ENCODE data around the gene UBAC2.

UBAC2 gene

DNA sequence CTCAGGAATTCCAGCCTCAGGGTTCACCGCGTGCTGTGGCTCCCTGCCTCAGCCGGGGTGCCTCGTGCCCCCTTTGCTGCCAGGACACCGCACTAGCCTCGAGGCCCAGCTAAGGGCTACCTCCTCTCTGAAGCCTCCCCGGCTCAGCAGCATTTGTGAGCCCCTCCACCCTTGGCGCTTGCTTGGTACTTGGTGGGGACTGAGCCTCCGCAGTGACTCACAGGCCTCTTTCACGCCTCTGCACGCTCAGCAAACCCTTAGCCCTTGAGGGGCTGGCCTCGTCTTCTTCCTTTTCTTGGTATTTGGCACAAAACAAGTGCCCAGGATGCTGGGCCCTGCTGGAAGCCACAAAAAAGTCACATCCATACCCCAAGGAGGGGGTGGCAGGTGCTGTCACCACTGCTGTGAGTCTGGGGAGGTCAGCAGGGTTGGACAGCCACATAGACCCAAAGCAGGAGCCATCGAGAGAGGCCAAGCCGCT, 215.2 kb downstream of the UBAC2 start:
- no peaks in the 10 kb centered on the region for H3K79me2 ChIP-seq (ENCODE audit: insufficient read depth, low read length)
- H3F3A ChIP-seq (ENCODE audit: insufficient read depth, low read length) = no peaks in the 10 kb centered on the region
- H3K27ac ChIP-seq (ENCODE audit: low read depth, low read length, poor library complexity, severe bottlenecking) = no peak overlapping the region
- no peak overlapping the region for H2AFZ ChIP-seq (ENCODE audit: low read length)
- TF ChIP-seq CTCF (IDR thresholded peaks at IDR 0.05; ENCODE audit: low read length) = no peak
- no peak for TF ChIP-seq EZH2 (IDR thresholded peaks at IDR 0.05; ENCODE audit: borderline replicate concordance, low read length)
- peaks cover 26% of the 10 kb centered on the region; the same call in 1 of the 2 replicates for H3K27me3 ChIP-seq (ENCODE audit: insufficient read depth, low read length)
- H3K4me2 ChIP-seq (ENCODE audit: low read length) = no peak overlapping the region
- H3K4me3 ChIP-seq (ENCODE audit: low read depth, low read length, poor library complexity, severe bottlenecking) = no peak overlapping the region
- peaks cover 10% of the 10 kb centered on the region for H3K9me3 ChIP-seq (ENCODE audit: low read length)
- peaks cover 14% of the 10 kb centered on the region for H3K4me1 ChIP-seq (ENCODE audit: insufficient read depth, low read length, severe bottlenecking)
- no peak overlapping the region for H3K9ac ChIP-seq (ENCODE audit: low read length)
- no peaks in the 10 kb centered on the region for H4K20me1 ChIP-seq (ENCODE audit: insufficient read depth, low read length)
- H3K9me2 ChIP-seq (ENCODE audit: low read depth, low read length) = no peaks in the 10 kb centered on the region
- H3K36me3 ChIP-seq (ENCODE audit: insufficient read depth, low read length) = peaks cover 6% of the 10 kb centered on the region; the same call in 1 of the 2 replicates

- no peak for TF ChIP-seq CTCF (IDR thresholded peaks at IDR 0.05; ENCODE audit: low read length)
- TF ChIP-seq EZH2 (IDR thresholded peaks at IDR 0.05; ENCODE audit: borderline replicate concordance, low read length) = no peak
- Histone ChIP-seq H4K20me1 (ENCODE audit: insufficient read depth, low read length) (no peaks in the 10 kb centered on the region), H3K36me3 (ENCODE audit: insufficient read depth, low read length) (peaks cover 6% of the 10 kb centered on the region; the same call in 1 of the 2 replicates), H3K4me2 (ENCODE audit: low read length) (no peak overlapping the region), H2AFZ (ENCODE audit: low read length) (no peak overlapping the region), H3K9me3 (ENCODE audit: low read length) (peaks cover 8% of the 10 kb centered on the region), H3F3A (ENCODE audit: insufficient read depth, low read length) (no peaks in the 10 kb centered on the region), H3K27me3 (ENCODE audit: insufficient read depth, low read length) (peaks cover 28% of the 10 kb centered on the region), H3K4me1 (ENCODE audit: insufficient read depth, low read length, severe bottlenecking) (peaks cover 14% of the 10 kb centered on the region), H3K4me3 (ENCODE audit: low read depth, low read length, poor library complexity, severe bottlenecking) (no peak overlapping the region), H3K9ac (ENCODE audit: low read length) (no peak overlapping the region), H3K9me2 (ENCODE audit: low read depth, low read length) (no peaks in the 10 kb centered on the region), H3K27ac (ENCODE audit: low read depth, low read length, poor library complexity, severe bottlenecking) (no peak overlapping the region), H3K79me2 (ENCODE audit: insufficient read depth, low read length) (no peaks in the 10 kb centered on the region)
Observed at GRCh38 chr13:99416411-99417121, 215.9 kb downstream of the UBAC2 start.

DNA sequence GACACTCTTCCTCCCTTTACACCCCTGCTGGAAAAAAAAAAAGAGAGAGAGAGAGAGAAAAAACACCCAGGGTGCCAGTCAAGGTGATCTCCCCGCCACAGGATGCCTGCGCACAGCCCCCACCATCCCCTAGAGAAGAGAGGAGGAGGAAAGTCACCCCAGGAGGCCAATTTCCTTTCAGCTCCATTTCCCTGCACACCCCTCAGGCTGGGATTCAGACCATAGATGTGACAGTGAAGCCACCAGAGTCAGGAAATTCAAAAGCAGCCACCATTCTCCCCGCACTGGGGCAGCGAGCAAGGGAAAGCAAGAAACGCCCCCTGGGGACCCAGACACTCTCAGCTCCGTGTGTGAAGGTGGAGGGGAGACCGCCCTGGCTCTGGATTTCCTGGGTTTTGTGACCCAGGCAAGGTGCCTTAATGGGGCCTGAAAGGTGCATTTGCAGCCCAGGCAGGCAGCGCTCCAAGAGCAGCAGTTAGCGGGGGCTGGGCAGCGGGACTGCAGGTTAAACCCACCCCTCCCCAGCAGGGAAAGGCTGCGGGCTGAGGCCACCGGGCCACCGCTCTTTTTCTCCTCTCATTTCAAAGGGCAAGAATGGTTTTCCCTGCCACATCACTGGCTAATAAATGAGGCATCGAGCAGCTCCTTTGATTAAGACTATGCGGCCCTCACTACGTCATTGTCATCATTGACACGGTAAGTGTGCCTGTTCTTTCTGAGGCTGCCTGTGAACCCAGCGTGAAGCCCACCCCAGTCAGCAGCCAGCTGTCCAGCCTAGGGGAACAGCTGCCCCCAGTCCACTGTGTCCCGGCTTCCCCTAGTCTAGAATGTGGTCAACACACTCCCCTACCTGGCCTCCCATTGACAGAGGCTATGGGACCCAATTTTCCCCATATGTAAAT, 216.8 kb downstream of the UBAC2 start:
- Histone ChIP-seq H4K20me1 (ENCODE audit: insufficient read depth, low read length) (no peaks in the 10 kb centered on the region), H3K9me3 (ENCODE audit: low read length) (no peaks in the 10 kb centered on the region), H3F3A (ENCODE audit: insufficient read depth, low read length) (no peaks in the 10 kb centered on the region), H3K27me3 (ENCODE audit: insufficient read depth, low read length) (peaks cover 25% of the 10 kb centered on the region), H3K9me2 (ENCODE audit: low read depth, low read length) (no peaks in the 10 kb centered on the region), H3K4me2 (ENCODE audit: low read length) (no peak overlapping the region), H3K27ac (ENCODE audit: low read depth, low read length, poor library complexity, severe bottlenecking) (no peak overlapping the region), H3K36me3 (ENCODE audit: insufficient read depth, low read length) (no peaks in the 10 kb centered on the region), H3K79me2 (ENCODE audit: insufficient read depth, low read length) (no peaks in the 10 kb centered on the region), H3K9ac (ENCODE audit: low read length) (no peak overlapping the region), H3K4me1 (ENCODE audit: insufficient read depth, low read length, severe bottlenecking) (peaks cover 14% of the 10 kb centered on the region), H3K4me3 (ENCODE audit: low read depth, low read length, poor library complexity, severe bottlenecking) (no peak overlapping the region), H2AFZ (ENCODE audit: low read length) (no peak overlapping the region)
- no peak for TF ChIP-seq CTCF (IDR thresholded peaks at IDR 0.05; ENCODE audit: low read length)
- TF ChIP-seq EZH2 (IDR thresholded peaks at IDR 0.05; ENCODE audit: borderline replicate concordance, low read length) = no peak

Data from OCI-LY1 (cell line).